Activated T-cell treated with anti-CD3 and anti-CD28 coated beads for 4 hours (primary cell): ENCODE data around the gene PCGF3.
"Not testable (repeated sequence)": the region's sequence is repeated elsewhere in the genome, so short reads cannot be mapped to it uniquely, and the experiment has no call there.

Experiments
- DNase-seq: peaks from one replicate; pipeline ENCODE4 v3.0.0-alpha.2; 2020

Gene PCGF3

GRCh38 chr4:725391-726234, 20.0 kb downstream of the PCGF3 start:
- no peak for DNase-seq

DNA sequence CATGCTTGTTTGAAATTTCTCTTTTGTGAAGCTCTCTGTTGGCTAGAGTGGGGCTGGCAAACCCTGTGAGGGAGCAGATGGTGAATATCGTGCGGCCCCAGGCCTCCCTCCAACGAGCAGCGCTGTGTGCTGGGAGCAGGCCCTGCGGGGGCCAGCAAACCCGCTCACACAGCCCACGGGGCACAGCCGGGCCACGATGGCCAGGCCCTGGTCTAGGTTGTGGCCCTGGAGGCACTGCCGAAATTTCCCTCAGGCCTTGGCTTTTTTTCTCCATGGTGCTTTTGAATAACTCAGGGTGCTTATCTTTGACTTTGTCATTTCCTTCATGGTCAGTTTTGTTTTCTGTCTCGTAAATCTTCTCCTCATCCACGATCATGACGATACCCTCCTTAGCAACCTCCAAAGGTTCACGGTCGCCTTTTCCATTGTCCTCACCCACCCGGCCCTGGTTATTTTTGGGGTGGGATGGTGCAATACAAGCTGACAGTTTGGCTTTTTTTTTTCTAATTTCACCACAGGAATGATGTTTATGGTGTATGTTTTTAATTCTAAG, 20.7 kb downstream of the PCGF3 start:
- no peak for DNase-seq

DNA sequence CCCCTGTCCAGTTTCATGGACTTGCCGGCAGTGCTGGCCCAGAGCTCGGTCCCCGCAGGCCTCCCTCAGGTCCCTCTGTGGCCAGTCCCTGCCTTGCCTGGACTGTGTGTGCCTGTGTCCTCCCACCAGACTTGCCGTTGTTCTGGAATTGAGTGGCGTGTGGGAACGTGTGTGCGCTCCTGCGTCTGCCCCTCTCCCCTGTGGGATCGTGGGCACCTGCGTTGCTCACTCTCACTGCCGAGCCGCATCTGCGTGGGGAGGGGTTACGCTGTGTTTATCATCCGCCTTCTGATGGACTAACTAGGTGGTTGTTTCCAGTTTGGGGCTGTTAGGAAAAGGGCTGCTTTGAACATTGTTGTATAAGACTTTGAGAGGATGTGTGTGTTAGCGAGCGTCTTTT, 21.2 kb downstream of the PCGF3 start:
- DNase-seq: no peak

DNA sequence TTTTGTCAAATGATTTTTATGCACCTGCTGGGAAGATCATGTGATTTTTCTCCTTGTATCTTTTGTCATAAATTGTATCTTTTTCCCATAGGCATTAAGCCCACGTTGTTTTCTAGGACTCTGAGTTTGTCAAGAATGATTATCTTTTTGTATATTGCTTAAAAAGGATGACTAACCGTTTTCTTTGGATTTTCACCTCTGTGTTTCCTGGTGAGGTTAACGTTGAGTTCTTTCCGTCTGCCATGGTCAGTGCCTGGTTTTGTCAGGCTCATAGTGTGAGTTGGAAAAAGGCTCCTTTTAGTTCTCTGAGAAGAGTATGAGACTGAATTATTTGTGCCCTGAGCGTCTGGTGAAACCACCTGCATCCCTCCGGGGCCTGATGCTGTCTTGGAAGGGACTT, 21.9 kb downstream of the PCGF3 start:
- DNase-seq: no peak

DNA sequence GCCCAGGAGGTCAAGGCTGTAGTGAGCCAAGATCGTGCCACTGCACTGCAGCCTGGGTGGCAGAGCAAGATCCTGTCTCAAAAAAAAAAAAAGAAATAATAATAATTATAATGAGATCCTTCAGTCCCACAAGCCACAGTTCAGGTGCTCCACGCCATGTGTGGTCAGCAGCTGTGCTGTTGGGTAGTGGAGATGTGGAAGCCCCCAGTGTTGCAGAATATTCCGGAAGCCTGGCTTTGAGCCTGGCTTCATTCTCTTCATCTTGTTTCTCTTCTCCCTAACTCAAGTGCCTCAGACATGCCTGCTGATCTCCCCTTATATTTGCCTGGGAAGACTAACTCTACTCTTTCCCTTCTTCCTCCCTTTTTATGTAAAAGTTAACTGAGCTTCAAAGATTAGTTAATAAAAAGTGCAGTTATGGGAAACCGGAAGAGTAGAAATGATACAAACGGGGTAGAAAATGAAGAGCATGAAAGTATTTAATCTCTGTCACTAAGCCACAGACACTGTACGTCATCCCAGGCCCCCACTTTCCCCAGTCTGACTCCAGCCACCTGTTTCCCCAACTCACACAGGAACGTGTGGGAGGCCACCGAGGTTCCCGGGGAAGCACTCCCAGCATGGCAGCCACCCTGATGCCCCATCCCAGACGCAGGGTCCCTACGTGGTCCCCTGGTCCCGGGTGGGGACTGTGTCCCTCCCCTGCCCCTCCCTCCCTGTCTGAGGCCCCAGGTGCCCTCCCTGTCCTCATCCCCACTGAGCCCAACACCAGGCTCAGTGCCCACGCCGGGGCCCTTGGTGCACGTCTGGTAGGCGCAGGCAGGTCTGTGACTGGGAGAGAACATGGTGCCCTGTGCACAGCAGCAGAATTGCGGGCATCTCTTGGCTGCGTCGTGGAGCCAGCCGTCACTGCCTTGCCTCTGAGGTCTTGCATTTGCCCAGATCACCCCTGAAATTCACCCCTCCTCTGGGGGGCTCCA, 24.0 kb downstream of the PCGF3 start:
- DNase-seq: no peak

DNA sequence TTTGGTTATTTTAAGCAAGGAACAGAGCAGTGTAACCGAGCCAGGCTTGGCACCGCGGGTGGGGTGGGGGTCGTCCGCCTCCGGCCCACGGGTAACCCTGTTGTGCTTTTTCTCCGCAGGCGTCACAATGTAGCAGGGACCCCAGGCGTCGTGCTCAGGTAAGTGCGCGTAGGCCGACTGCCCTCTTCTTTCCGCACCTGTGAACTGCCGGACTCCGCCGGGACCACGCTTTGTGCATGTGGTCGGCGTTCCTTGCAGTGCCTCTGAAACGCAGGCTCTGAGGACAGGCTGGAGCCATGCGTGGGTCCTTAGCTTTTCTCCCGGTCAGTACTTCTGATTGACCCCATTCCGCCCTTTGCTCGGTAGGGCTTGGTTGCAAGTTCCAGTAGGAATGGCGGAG, 24.9 kb downstream of the PCGF3 start:
- DNase-seq: no peak

DNA sequence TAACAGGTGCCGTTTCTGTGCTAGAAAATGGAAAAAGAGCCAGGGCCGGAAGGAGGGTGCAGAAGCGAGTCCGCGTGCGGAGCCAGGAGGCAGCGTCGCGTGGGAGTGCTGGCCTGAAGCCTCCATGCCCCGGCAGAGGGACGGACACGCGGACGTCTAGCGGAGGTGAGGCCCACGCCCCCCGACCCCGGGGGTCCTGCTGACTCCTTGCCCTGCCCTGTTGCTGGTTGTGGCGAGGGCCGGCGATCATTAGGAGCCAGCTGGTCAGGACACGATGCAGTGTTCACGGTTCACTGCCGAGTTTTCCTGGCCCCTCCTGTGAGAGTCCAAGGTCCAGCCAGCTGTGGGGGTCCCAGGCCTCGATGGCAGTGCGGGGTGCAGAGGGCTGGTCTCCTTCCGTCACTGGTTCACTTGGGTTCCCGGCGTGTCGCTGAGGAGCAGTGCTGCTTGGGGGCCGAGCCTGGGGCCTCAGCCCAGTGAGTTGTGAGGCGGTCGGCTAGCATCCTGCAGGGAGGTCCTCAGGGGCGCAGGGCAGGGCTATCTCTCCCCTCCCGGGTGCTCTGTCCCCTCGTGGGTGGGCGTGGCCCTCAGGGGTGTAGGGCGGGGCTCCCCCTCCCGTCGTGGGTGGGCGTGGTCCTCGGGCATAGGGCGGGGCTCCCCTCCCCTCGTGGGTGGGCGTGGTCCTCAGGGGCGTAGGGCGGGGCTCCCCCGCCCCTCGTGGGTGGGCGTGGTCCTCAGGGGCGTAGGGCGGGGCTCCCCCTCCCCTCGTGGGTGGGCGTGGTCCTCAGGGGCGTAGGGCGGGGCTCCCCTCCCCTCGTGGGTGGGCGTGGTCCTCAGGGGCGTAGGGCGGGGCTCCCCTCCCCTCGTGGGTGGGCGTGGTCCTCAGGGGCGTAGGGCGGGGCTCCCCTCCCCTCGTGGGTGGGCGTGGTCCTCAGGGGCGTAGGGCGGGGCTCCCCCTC, 25.6 kb downstream of the PCGF3 start:
- DNase-seq: not testable (repeated sequence)

DNA sequence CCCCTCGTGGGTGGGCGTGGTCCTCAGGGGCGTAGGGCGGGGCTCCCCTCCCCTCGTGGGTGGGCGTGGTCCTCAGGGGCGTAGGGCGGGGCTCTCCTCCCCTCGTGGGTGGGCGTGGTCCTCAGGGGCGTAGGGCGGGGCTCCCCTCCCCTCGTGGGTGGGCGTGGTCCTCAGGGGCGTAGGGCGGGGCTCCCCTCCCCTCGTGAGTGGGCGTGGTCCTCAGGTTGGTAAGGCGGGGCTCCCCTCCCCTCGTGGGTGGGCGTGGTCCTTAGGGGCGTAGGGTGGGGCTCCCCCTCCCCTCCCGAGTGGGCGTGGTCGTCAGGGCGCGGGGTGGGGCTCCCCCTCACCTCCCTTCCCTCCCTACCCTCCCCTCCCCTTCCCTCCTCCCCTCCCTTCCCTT, 26.3 kb downstream of the PCGF3 start:
- not testable (repeated sequence) for DNase-seq

GRCh38 chr4:732486-732885, 26.9 kb downstream of the PCGF3 start:
- DNase-seq: no peak

DNA sequence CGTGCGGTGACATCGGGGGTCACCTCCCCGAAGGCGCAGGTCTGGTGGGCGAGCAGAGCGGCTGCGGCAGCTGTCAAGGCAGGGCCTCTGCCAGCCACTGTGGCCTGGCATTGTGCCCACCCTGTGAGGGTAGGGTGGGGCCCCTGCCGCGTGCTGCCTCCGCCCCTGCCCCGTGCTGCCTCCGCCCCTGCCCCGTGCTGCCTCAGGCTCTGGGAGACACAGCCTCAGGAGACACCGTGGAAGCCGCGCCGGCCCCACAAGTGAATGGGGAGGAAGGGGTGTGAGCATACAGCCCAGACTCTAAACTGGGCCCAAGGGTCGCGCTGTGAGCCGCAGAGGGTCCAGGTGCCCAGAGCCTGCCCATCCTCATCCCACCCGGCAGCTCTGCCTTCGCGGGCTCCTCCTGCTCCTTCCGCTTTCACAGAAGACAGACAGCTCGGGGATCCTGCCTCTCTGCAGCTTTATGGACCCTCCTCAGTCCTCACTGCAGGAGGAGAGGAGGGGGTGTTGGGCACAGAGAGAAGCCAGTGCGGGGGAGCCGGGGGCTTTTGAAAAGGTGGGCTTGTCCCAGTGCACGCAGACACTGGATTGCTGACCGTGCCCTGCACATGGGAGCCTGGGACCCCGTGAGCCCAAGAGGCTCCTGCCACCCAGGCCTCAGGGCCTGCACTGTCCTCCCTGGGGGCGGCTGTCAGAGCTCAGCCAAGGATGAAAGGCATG, 27.4 kb downstream of the PCGF3 start:
- DNase-seq: no peak

- DNase-seq: no peak
Observed at GRCh38 chr4:733631-733980, 28.0 kb downstream of the PCGF3 start.

- DNase-seq: no peak
Observed at GRCh38 chr4:734075-734474, 28.4 kb downstream of the PCGF3 start.

GRCh38 chr4:734951-735350, 29.3 kb downstream of the PCGF3 start:
- no peak for DNase-seq

DNA sequence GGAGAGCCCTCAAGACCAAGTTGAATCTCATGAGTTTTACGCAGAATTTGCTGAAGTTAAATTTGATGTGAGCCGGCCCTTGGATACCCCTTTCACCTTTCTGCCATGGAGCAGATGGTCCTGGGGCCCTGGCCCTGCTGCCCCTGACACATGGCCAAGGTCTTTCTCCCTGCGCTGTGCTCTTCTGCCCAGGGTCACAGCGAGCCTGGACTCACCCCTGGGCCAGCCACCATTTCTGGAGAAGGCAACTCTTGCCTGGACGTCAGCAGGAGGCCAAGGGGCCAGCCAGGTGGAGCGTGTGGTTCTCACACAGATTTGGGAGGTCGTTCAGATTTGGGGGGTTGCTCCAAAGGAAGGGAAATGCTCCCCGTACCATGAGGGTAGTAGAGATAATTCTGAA, 30.0 kb downstream of the PCGF3 start:
- DNase-seq: no peak

GRCh38 chr4:736561-736960, 30.9 kb downstream of the PCGF3 start:
- not testable (repeated sequence) for DNase-seq

DNA sequence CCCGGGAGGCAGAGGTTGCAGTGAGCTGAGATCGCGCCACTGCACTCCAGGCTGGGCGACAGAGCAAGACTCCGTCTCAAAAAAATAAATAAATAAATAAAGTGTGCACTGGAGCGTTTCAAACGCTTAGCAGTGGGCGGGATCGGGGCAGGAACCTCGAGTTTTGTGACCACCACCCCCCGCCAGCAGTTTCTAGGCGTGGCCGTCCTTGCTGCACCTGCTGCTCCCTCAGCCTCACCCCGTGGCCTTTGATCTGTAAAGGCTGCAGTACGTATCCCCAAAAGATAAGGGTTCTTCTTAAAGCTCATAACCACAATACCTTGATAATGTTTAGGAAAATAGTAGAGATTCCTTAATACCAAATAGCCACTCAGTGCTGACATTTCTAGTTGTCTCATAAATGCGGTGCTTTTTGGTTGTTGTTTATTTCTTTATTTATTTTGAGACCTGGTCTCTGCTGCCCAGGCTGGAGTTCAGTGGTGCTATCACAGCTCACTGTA, 33.2 kb downstream of the PCGF3 start:
- no peak for DNase-seq

- no peak for DNase-seq
Observed at GRCh38 chr4:739569-739968, 33.9 kb downstream of the PCGF3 start.

GRCh38 chr4:740011-740410, 34.4 kb downstream of the PCGF3 start:
- DNase-seq: no peak

DNA sequence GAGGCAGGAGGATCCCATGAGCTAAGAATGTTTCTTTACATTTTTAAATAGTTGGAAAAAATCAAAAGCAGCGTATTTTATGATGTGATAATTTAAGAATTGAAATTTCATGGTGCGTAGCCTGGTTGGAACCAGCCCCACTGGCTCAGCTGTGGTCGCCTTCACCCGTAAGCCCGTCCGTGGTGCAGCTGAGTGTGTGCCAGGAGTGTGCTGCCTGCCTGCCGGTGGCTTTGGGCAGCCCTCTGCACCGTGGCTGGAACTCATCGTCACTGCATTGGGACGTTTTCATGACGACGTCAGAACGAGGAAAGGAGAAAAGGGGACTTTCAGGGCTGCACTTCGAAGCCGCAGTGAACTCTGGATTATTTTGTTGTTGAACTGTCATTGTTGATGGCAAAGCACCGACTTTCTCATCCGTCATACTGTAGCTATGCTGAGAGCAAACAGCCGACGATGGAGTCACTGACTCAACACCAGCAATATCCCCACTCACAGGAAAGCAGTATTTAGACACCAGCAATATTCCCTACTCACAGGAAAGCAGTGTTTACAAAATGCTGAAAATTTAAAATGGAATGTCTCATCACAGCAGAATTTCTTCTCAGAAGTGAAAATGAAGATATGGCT, 35.1 kb downstream of the PCGF3 start:
- no peak for DNase-seq

GRCh38 chr4:742096-742741, 36.6 kb downstream of the PCGF3 start:
- DNase-seq: no peak
